ENCODE measurements around the gene GMPR. TPM values are rescaled to one million over a fixed set of nuclear protein-coding genes. Genes with fewer than 3 reads are reported as not detected.

GMPR gene
- total RNA-seq, 2 experiments from 2014 or later = 0.63 to 0.95 TPM

GRCh38 chr6:16302721-16303552 lies 64.5 kb downstream of the GMPR start:
- ChIA-PET CTCF (interaction anchor here (1.0 kb wide), 1 partner anchor 14 kb away, joined by 3 read pairs; no protein-coding TSS in a partner anchor), POLR2A (no interaction called here)
- H3K27ac Mint-ChIP-seq = no peak overlapping the region
- H3K27me3 Mint-ChIP-seq = no peaks in the 10 kb centered on the region
- H3K4me3 Mint-ChIP-seq = no peak overlapping the region
- TF ChIP-seq, protein P1, sequence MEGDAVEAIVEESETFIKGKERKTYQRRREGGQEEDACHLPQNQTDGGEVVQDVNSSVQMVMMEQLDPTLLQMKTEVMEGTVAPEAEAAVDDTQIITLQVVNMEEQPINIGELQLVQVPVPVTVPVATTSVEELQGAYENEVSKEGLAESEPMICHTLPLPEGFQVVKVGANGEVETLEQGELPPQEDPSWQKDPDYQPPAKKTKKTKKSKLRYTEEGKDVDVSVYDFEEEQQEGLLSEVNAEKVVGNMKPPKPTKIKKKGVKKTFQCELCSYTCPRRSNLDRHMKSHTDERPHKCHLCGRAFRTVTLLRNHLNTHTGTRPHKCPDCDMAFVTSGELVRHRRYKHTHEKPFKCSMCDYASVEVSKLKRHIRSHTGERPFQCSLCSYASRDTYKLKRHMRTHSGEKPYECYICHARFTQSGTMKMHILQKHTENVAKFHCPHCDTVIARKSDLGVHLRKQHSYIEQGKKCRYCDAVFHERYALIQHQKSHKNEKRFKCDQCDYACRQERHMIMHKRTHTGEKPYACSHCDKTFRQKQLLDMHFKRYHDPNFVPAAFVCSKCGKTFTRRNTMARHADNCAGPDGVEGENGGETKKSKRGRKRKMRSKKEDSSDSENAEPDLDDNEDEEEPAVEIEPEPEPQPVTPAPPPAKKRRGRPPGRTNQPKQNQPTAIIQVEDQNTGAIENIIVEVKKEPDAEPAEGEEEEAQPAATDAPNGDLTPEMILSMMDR (IDR thresholded peaks at IDR 0.05) = no peak
- peaks cover 20% of the 10 kb centered on the region for H3K36me3 Mint-ChIP-seq (ENCODE audit: low read depth)
- Histone ChIP-seq H3K9me3 (ENCODE audit: control insufficient read depth in 1 of 2, insufficient read depth in 1 of 2, low read length in 2 of 2) (no peaks in the 10 kb centered on the region), H3K36me3 (ENCODE audit: insufficient read depth, low read length) (peaks cover 42% of the 10 kb centered on the region), H3K4me1 (ENCODE audit: insufficient read depth, low read length) (no peaks in the 10 kb centered on the region), H3K4me3 (ENCODE audit: low read length) (no peak overlapping the region), H3K27ac (ENCODE audit: low read depth in 1 of 2, low read length in 2 of 2) (no peak overlapping the region), H3K27me3 (ENCODE audit: control insufficient read depth in 1 of 2, insufficient read depth in 2 of 2, low read length in 2 of 2) (no peaks in the 10 kb centered on the region)
- intact Hi-C loops (cut with DNase I, micrococcal nuclease) = no loop called here
- DNase-seq (no peak), ATAC-seq (ENCODE audit: poor library complexity) (no peak)
- no peaks in the 10 kb centered on the region for H3K4me1 Mint-ChIP-seq (ENCODE audit: low read depth)
- no peaks in the 10 kb centered on the region for H3K9me3 Mint-ChIP-seq

DNA sequence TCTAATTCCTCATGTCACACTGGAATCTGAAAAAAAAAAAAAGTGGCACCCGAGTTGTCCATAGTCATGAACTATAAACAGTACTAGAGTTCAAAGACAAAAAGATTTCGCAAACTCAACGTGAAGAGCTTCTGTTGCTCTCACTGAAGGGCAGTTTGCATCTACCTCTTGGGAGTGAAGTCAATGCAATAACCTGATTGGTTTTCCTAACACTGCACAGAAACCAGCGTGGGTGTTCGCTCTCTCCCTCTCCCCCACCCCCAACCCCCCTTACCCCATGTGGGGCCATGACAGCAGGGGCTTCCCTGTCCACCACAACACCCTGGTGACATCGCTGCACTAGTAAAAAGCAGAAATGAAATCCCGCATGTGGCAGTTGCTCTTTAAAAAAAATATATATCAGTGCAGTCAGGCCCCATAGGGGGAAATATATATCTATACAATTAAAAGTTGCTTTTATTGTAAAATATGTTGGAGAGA lies 66.9 kb downstream of the GMPR start:
- Histone ChIP-seq H3K4me3 (ENCODE audit: low read length) (no peak overlapping the region), H3K27ac (ENCODE audit: low read depth in 1 of 2, low read length in 2 of 2) (no peak overlapping the region), H3K27me3 (ENCODE audit: control insufficient read depth in 1 of 2, insufficient read depth in 2 of 2, low read length in 2 of 2) (no peaks in the 10 kb centered on the region), H3K9me3 (ENCODE audit: control insufficient read depth in 1 of 2, insufficient read depth in 1 of 2, low read length in 2 of 2) (no peaks in the 10 kb centered on the region), H3K4me1 (ENCODE audit: insufficient read depth, low read length) (no peaks in the 10 kb centered on the region), H3K36me3 (ENCODE audit: insufficient read depth, low read length) (peaks cover 44% of the 10 kb centered on the region)
- intact Hi-C loops (cut with DNase I, micrococcal nuclease) = no loop called here
- TF ChIP-seq, protein P1 (IDR thresholded peaks at IDR 0.05) = no peak
- H3K4me1 Mint-ChIP-seq (ENCODE audit: low read depth) = no peaks in the 10 kb centered on the region
- H3K4me3 Mint-ChIP-seq = no peak overlapping the region
- ChIA-PET CTCF (no interaction called here), POLR2A (no interaction called here)
- H3K36me3 Mint-ChIP-seq (ENCODE audit: low read depth) = peaks cover 24% of the 10 kb centered on the region
- no peaks in the 10 kb centered on the region for H3K27me3 Mint-ChIP-seq
- H3K27ac Mint-ChIP-seq = no peak overlapping the region
- ATAC-seq (ENCODE audit: poor library complexity) = no peak
- no peak for DNase-seq
- no peaks in the 10 kb centered on the region for H3K9me3 Mint-ChIP-seq

DNA sequence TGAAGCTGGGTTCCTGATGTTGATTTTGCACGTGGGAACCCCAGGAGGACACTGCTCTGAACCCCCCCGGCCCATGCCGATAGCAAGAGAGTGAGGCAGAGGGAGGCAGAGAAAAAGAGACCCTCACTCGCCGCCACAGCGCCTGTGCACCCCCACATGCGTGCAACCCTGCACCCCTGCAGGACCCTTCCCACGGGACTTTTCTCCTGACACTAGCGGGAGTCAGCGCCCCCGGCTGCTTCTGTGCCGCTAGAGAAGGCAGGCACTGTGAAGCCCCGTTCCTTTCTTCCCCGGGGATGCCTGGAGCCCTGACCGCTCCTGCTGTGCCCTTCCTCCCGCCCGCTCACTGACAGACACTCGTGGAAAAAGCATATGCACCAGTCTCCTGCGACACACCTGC lies 67.4 kb downstream of the GMPR start:
- intact Hi-C loops (cut with DNase I, micrococcal nuclease) = no loop called here
- H3K4me3 ChIP-seq (ENCODE audit: low read length) = no peak overlapping the region

More for the DNA sequence above, 67.4 kb downstream of the GMPR start:
- Histone ChIP-seq H3K27ac (ENCODE audit: low read depth in 1 of 2, low read length in 2 of 2) (no peak overlapping the region), H3K36me3 (ENCODE audit: insufficient read depth, low read length) (peaks cover 44% of the 10 kb centered on the region), H3K27me3 (ENCODE audit: control insufficient read depth in 1 of 2, insufficient read depth in 2 of 2, low read length in 2 of 2) (no peaks in the 10 kb centered on the region), H3K4me1 (ENCODE audit: insufficient read depth, low read length) (no peaks in the 10 kb centered on the region), H3K9me3 (ENCODE audit: control insufficient read depth in 1 of 2, insufficient read depth in 1 of 2, low read length in 2 of 2) (no peaks in the 10 kb centered on the region)
- Mint-ChIP-seq H3K27me3 (no peaks in the 10 kb centered on the region), H3K4me3 (no peak overlapping the region), H3K27ac (no peak overlapping the region), H3K4me1 (ENCODE audit: low read depth) (no peaks in the 10 kb centered on the region), H3K9me3 (no peaks in the 10 kb centered on the region), H3K36me3 (ENCODE audit: low read depth) (peaks cover 24% of the 10 kb centered on the region)
- CTCF ChIA-PET = no interaction called here
- POLR2A ChIA-PET = no interaction called here
- no peak for DNase-seq
- TF ChIP-seq, protein P1 (IDR thresholded peaks at IDR 0.05) = no peak
- no peak for ATAC-seq (ENCODE audit: poor library complexity)

Data from CD4-positive, alpha-beta T cell (primary cell).